Endothelial cell of umbilical vein (primary cell): ENCODE data around the gene RNU1-3.
"Not testable (repeated sequence)": the region's sequence is repeated elsewhere in the genome, so short reads cannot be mapped to it uniquely, and the experiment has no call there.

Experiments
- CTCF ChIP-seq, 2 donors: IDR thresholded peaks; 1 replicate in 1 of 2; 2 replicates in 1 of 2; pipeline ENCODE4 v1.5.1; 2011; ENCODE audit warnings: low read length in 2 of 2, mild to moderate bottlenecking in 2 of 2, moderate library complexity in 2 of 2, control low read depth in 1 of 2, inconsistent platforms in 1 of 2, low read depth in 1 of 2; ENCODE audit not compliant: insufficient read depth in 1 of 2; ENCODE audit errors: extremely low read depth in 1 of 2
- MYC ChIP-seq: IDR thresholded peaks from one replicate; pipeline ENCODE4 v1.6.1; 2011; ENCODE audit warnings: mild to moderate bottlenecking, low read depth, low read length
- POLR2A ChIP-seq: IDR thresholded peaks from 2 replicates; pipeline ENCODE4 v1.6.1; 2012; ENCODE audit warnings: low read depth, mild to moderate bottlenecking, control low read depth, low read length
- POLR2AphosphoS5 ChIP-seq: IDR thresholded peaks from 2 replicates; pipeline ENCODE4 v1.6.1; 2012; ENCODE audit warnings: low read depth, mild to moderate bottlenecking, control low read depth, low read length, moderate library complexity; ENCODE audit not compliant: insufficient read depth

DNA sequence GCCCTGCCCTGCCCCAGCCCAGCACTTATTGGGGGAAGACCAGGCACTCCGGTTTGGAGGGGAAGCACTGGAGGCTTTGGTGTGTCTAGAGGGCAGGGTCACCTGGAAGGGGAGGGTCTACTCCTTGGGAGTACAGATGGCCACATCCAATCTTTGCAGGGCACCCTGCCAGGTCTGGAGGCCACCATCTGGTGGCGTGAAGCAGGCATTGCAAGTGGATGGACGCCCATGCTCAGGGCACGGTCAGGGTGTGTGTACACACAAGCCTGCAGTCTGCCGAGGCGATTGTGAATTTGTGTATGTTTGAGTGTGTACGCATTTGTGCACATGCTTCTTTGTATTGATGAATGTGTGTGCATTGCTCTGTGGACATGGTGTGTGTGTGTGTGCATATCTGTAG, 36.4 kb upstream of the RNU1-3 start:
- not testable (repeated sequence) for TF ChIP-seq MYC; POLR2AphosphoS5; CTCF (IDR thresholded peaks at IDR 0.05; ENCODE audit: extremely low read depth in 1 of 2, insufficient read depth in 1 of 2, low read depth in 1 of 2, low read length in 2 of 2); POLR2A
